Esophagus muscularis mucosa (tissue), 4 donors: ENCODE data around the gene PDE8A. TPM values are rescaled to one million over a fixed set of nuclear protein-coding genes. Genes with fewer than 3 reads are reported as not detected.

Experiments
- DNase-seq: peaks from one replicate; pipeline ENCODE4 v3.0.0-alpha.2; 2017; ENCODE audit errors: extremely low spot score
- H3K27ac ChIP-seq, 4 donors: fragments of 200-600 bp; sonication (generic); replicated peaks in 1 of 4; 1 replicate in 3 of 4; 2 replicates in 1 of 4; pipeline ENCODE4 v1.5.1; 2016 to 2019; ENCODE audit warnings: mild to moderate bottlenecking in 1 of 4
- H3K27me3 ChIP-seq, 4 donors: fragments of 200-600 bp; sonication (generic); one replicate each; pipeline versions ENCODE4 v1.5.1 to v1.6.0; 2016 to 2019
- H3K36me3 ChIP-seq, 4 donors: fragments of 200-600 bp; sonication (generic); one replicate each; pipeline ENCODE4 v1.5.1; 2016 to 2019
- H3K4me1 ChIP-seq, 4 donors: fragments of 200-600 bp; sonication (generic); one replicate each; pipeline ENCODE4 v1.5.1; 2016 to 2019
- H3K4me3 ChIP-seq, 4 donors: fragments of 200-600 bp; sonication (generic); 1 replicate in 2 of 4; 2 replicates in 2 of 4; pipeline ENCODE4 v1.5.1; 2016 to 2019; ENCODE audit warnings: mild to moderate bottlenecking in 4 of 4, moderate library complexity in 1 of 4
- H3K9me3 ChIP-seq, 4 donors: fragments of 200-600 bp; sonication (generic); 1 replicate in 3 of 4; 2 replicates in 1 of 4; pipeline ENCODE4 v1.5.1; 2016 to 2019
- EP300 ChIP-seq: sonication (generic); formaldehyde crosslinking; IDR thresholded peaks from one replicate; pipeline ENCODE4 v1.6.1; 2017; ENCODE audit warnings: antibody characterized with exemption
- POLR2A ChIP-seq: fragments of 450-650 bp; IDR thresholded peaks from one replicate; pipeline ENCODE4 v1.6.1; 2017; ENCODE audit warnings: antibody characterized with exemption, moderate library complexity, mild to moderate bottlenecking, low read depth
- POLR2AphosphoS5 ChIP-seq, 2 donors: sonication (generic); formaldehyde crosslinking; IDR thresholded peaks; one replicate each; pipeline ENCODE4 v1.6.1; 2017; ENCODE audit warnings: antibody characterized with exemption in 2 of 2
- WGBS: methylation state at CpG from one replicate; pipeline ENCODE4 v1.1.5; 2018; 5-methylcytosine and 5-hydroxymethylcytosine counted together
- intact Hi-C: fragments of 100-400 bp; cut with DNase I; formaldehyde crosslinking; loops from one replicate; pipeline ENCODE4 v1.15.1; 2023
- total RNA-seq, 4 donors: library from RNA; depleted of rRNA; stranded (reverse); fragments of >200 nt; gene quantifications; one replicate each; pipeline versions ENCODE4 v1.1.0 to v1.2.1, GENCODE V29; 2016
- TF ChIP-seq, protein P1 (sequence below), 3 experiments: fragments of 200-600 bp in 2 of 3; fragments of 450-650 bp in 1 of 3; sonication (generic) in 2 of 3; IDR thresholded peaks; one replicate each; pipeline ENCODE4 v1.5.1; 2017 to 2019; ENCODE audit warnings: antibody characterized with exemption in 3 of 3, mild to moderate bottlenecking in 2 of 3, moderate library complexity in 1 of 3

Gene PDE8A
- total RNA-seq, 4 donors from 2014 or later: 31.6 to 36.1 (median 32.5) TPM

- H3K4me3 ChIP-seq: no peak overlapping the region
- H3K4me1 ChIP-seq: no peaks in the 10 kb centered on the region
- no peaks in the 10 kb centered on the region for H3K36me3 ChIP-seq
- TF ChIP-seq, protein P1, sequence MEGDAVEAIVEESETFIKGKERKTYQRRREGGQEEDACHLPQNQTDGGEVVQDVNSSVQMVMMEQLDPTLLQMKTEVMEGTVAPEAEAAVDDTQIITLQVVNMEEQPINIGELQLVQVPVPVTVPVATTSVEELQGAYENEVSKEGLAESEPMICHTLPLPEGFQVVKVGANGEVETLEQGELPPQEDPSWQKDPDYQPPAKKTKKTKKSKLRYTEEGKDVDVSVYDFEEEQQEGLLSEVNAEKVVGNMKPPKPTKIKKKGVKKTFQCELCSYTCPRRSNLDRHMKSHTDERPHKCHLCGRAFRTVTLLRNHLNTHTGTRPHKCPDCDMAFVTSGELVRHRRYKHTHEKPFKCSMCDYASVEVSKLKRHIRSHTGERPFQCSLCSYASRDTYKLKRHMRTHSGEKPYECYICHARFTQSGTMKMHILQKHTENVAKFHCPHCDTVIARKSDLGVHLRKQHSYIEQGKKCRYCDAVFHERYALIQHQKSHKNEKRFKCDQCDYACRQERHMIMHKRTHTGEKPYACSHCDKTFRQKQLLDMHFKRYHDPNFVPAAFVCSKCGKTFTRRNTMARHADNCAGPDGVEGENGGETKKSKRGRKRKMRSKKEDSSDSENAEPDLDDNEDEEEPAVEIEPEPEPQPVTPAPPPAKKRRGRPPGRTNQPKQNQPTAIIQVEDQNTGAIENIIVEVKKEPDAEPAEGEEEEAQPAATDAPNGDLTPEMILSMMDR (IDR thresholded peaks at IDR 0.05): no peak
- no peak for TF ChIP-seq EP300
- no peak for TF ChIP-seq POLR2A
- no peak for TF ChIP-seq POLR2AphosphoS5 (IDR thresholded peaks at IDR 0.05)
- no peaks in the 10 kb centered on the region for H3K27me3 ChIP-seq
- intact Hi-C loops: no loop called here
- 69% methylated on average over 9 of the region's 9 CpGs for WGBS
- H3K27ac ChIP-seq: no peak overlapping the region
- no peak for DNase-seq
- no peaks in the 10 kb centered on the region for H3K9me3 ChIP-seq
Measured at GRCh38 chr15:85155360-85155759, 173.7 kb downstream of the PDE8A start.

DNA sequence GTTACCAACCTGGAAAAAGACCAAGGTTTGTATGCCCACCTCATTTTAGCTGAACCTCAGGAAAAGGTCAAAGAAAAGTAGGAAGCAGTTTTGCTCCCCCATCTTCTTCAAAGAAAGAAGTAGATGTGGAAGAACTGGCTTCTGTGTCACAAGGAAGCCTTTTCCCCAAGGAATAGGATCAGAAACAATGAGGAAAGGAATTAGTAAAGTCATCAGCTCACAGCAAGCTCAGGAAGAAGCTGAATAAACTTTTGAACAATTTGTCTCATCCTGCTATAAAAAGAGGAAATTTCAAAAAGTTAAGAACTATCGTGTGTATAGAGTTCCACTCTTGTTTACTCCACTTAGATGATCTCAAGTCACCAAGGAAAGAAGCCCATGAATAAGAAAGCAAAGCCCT, 174.2 kb downstream of the PDE8A start:
- intact Hi-C loops: no loop called here
- no peak overlapping the region for H3K27ac ChIP-seq
- no peak for DNase-seq
- WGBS: 64% methylated on average over 1 of the region's 1 CpG
- H3K36me3 ChIP-seq: no peaks in the 10 kb centered on the region
- no peak overlapping the region for H3K4me3 ChIP-seq
- H3K27me3 ChIP-seq: no peaks in the 10 kb centered on the region
- TF ChIP-seq EP300 (no peak), POLR2AphosphoS5 (IDR thresholded peaks at IDR 0.05) (no peak), POLR2A (no peak)
- TF ChIP-seq, protein P1 (IDR thresholded peaks at IDR 0.05): no peak
- no peaks in the 10 kb centered on the region for H3K9me3 ChIP-seq
- H3K4me1 ChIP-seq: no peaks in the 10 kb centered on the region

DNA sequence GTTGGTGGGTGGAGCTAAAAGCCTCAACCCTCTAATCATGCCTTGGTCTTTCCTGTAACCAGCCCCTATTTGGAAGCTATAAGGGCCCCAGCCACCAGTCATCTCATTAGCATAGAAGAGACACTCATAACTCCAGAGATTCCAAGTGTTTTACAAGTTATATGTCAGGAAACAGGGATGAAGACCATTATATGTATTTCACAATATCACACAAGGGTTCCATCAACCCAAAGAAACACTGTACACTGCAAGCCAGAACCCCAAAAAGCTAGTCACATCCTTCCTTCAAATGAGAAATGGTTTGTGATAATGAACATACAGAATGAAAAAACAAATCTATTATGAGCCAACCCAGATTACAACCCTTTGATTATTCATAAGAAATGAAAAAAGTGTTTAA, 175.7 kb downstream of the PDE8A start:
- H3K4me1 ChIP-seq: no peaks in the 10 kb centered on the region
- no peak overlapping the region for H3K4me3 ChIP-seq
- H3K27ac ChIP-seq: no peak overlapping the region
- no peaks in the 10 kb centered on the region for H3K36me3 ChIP-seq
- H3K9me3 ChIP-seq: no peaks in the 10 kb centered on the region
- TF ChIP-seq, protein P1 (IDR thresholded peaks at IDR 0.05): no peak
- TF ChIP-seq POLR2AphosphoS5 (IDR thresholded peaks at IDR 0.05) (no peak), EP300 (no peak), POLR2A (no peak)
- intact Hi-C loops: no loop called here
- no peaks in the 10 kb centered on the region for H3K27me3 ChIP-seq
- DNase-seq: peak; percentile 21

GRCh38 chr15:85162237-85162636, 180.6 kb downstream of the PDE8A start:
- H3K27me3 ChIP-seq: no peaks in the 10 kb centered on the region
- no peak overlapping the region for H3K27ac ChIP-seq
- peaks cover 0 to 11% (median 2%) of the 10 kb centered on the region in 4 donors for H3K9me3 ChIP-seq
- intact Hi-C loops: no loop called here
- TF ChIP-seq EP300 (no peak), POLR2AphosphoS5 (IDR thresholded peaks at IDR 0.05) (no peak), POLR2A (no peak)
- TF ChIP-seq, protein P1 (IDR thresholded peaks at IDR 0.05): no peak
- no peaks in the 10 kb centered on the region for H3K4me1 ChIP-seq
- H3K36me3 ChIP-seq: no peaks in the 10 kb centered on the region
- WGBS: 91% methylated on average over 1 of the region's 1 CpG
- DNase-seq: no peak
- H3K4me3 ChIP-seq: no peak overlapping the region

- H3K27me3 ChIP-seq: peaks cover 0 to 18% (median 8%) of the 10 kb centered on the region in 4 donors
- intact Hi-C loops: no loop called here
- no peak overlapping the region for H3K4me3 ChIP-seq
- peaks cover 0 to 8% (median 6%) of the 10 kb centered on the region in 4 donors for H3K4me1 ChIP-seq
- WGBS: 78% methylated on average over 7 of the region's 7 CpGs
- peaks cover 0 to 11% (median 2%) of the 10 kb centered on the region in 4 donors for H3K9me3 ChIP-seq
- DNase-seq: no peak
- no peaks in the 10 kb centered on the region for H3K36me3 ChIP-seq
- TF ChIP-seq EP300 (no peak), POLR2A (no peak), POLR2AphosphoS5 (IDR thresholded peaks at IDR 0.05) (no peak)
- TF ChIP-seq, protein P1 (IDR thresholded peaks at IDR 0.05): no peak
- no peak overlapping the region for H3K27ac ChIP-seq
Measured at GRCh38 chr15:85164841-85165466, 183.3 kb downstream of the PDE8A start.
